IMR-90 (cell line): Measurements from ENCODE around the gene XIRP1. TPM values are rescaled to one million over a fixed set of nuclear protein-coding genes. Genes with fewer than 3 reads are reported as not detected.

ENCODE experiments used
- ATAC-seq: fragments of 200-7000 bp; cut with Tn5 transposase; 2 replicates; pipeline ENCODE4 v1.9.1; 2020; ENCODE audit warnings: low read depth, mild to moderate bottlenecking, moderate library complexity
- BruUV-seq: library from RNA; stranded (reverse); fragments of 400-500 nt; replicated peaks from 2 replicates; lab custom pipeline; 2021; lab: Mats Ljungman, UMichigan
- CTCF ChIA-PET: fragments of 300-600 bp; formaldehyde crosslinking; extraction: SDS; loops from one replicate; lab custom pipeline; 2021; ENCODE audit warnings: antibody characterized with exemption; lab: Yijun Ruan, JAX
- POLR2A ChIA-PET: fragments of 300-600 bp; sonication (Branson Sonifier 250); formaldehyde crosslinking; loops from one replicate; lab custom pipeline; 2022; ENCODE audit warnings: antibody characterized with exemption; ENCODE audit not compliant: unreplicated experiment; lab: Charles Lee
- DNase-seq: peaks from one replicate; pipeline ENCODE4 v3.0.0; 2013
- H2AFZ ChIP-seq: replicated peaks from 2 replicates; pipeline ENCODE3; 2013; ENCODE audit warnings: low read length, mild to moderate bottlenecking; ENCODE audit not compliant: poor library complexity
- H2AK5ac ChIP-seq: 2 replicates; pipeline ENCODE4 v1.6.1; 2013; ENCODE audit warnings: low read depth, low read length, inconsistent platforms
- H2AK9ac ChIP-seq: replicated peaks from 2 replicates; pipeline ENCODE3; 2013; ENCODE audit warnings: mild to moderate bottlenecking, low read depth, low read length, moderate library complexity; ENCODE audit not compliant: poor library complexity
- H2BK120ac ChIP-seq: 2 replicates; pipeline ENCODE4 v1.6.1; 2013; ENCODE audit warnings: low read depth, low read length, inconsistent platforms
- H2BK15ac ChIP-seq: 3 replicates; pipeline ENCODE4 v1.6.1; 2013; ENCODE audit warnings: low read depth, low read length, inconsistent platforms
- H2BK20ac ChIP-seq: 2 replicates; pipeline ENCODE4 v1.6.1; 2013; ENCODE audit warnings: low read depth, mild to moderate bottlenecking, inconsistent platforms, low read length, moderate library complexity
- H2BK5ac ChIP-seq: 2 replicates; pipeline ENCODE4 v1.6.1; 2013; ENCODE audit warnings: mild to moderate bottlenecking, low read depth, low read length, inconsistent platforms; ENCODE audit not compliant: poor library complexity, severe bottlenecking
- H3K14ac ChIP-seq: replicated peaks from 2 replicates; pipeline ENCODE4 v1.6.1; 2013; ENCODE audit warnings: low read depth, low read length, inconsistent platforms
- H3K18ac ChIP-seq: 2 replicates; pipeline ENCODE4 v1.6.1; 2013; ENCODE audit warnings: low read depth, low read length, control low read depth
- H3K23ac ChIP-seq: 2 replicates; pipeline ENCODE4 v1.6.1; 2013; ENCODE audit warnings: low read depth, low read length, inconsistent platforms
- H3K27ac ChIP-seq: 2 replicates; pipeline ENCODE4 v1.5.1; 2013; ENCODE audit warnings: mild to moderate bottlenecking, control low read depth, low read length; ENCODE audit not compliant: insufficient read depth
- H3K27me3 ChIP-seq: 2 replicates; pipeline ENCODE4 v1.6.1; 2013; ENCODE audit warnings: low read length; ENCODE audit not compliant: control insufficient read depth, insufficient read depth
- H3K36me3 ChIP-seq: 2 replicates; pipeline ENCODE4 v1.6.1; 2013; ENCODE audit warnings: low read length, mixed read lengths; ENCODE audit not compliant: control insufficient read depth, insufficient read depth
- H3K4ac ChIP-seq: 2 replicates; pipeline ENCODE4 v1.6.1; 2013; ENCODE audit warnings: low read depth, low read length, inconsistent platforms
- H3K4me1 ChIP-seq: 2 replicates; pipeline ENCODE4 v1.6.1; 2013; ENCODE audit warnings: low read length, mixed read lengths; ENCODE audit not compliant: control insufficient read depth, insufficient read depth
- H3K4me2 ChIP-seq: 2 replicates; pipeline ENCODE4 v1.6.1; 2013; ENCODE audit warnings: low read depth, mild to moderate bottlenecking, control low read depth, low read length, moderate library complexity
- H3K4me3 ChIP-seq: 2 replicates; pipeline ENCODE4 v1.5.1; 2013; ENCODE audit warnings: low read depth, mild to moderate bottlenecking, control low read depth, low read length, moderate library complexity; ENCODE audit not compliant: insufficient read depth
- H3K56ac ChIP-seq: 2 replicates; pipeline ENCODE4 v1.6.1; 2013; ENCODE audit warnings: low read length, inconsistent platforms; ENCODE audit not compliant: insufficient read depth; ENCODE audit errors: extremely low read depth
- H3K79me1 ChIP-seq, 2 experiments: 2 replicates each; pipeline ENCODE4 v1.6.1; 2013; ENCODE audit warnings: low read length in 2 of 2, inconsistent platforms in 1 of 2, low read depth in 1 of 2
- H3K9ac ChIP-seq: 2 replicates; pipeline ENCODE4 v1.6.1; 2013; ENCODE audit warnings: low read depth, low read length, control low read depth
- H3K9me1 ChIP-seq: 2 replicates; pipeline ENCODE4 v1.6.1; 2013; ENCODE audit warnings: low read length, inconsistent platforms; ENCODE audit not compliant: insufficient read depth
- H3K9me3 ChIP-seq: 2 replicates; pipeline ENCODE4 v1.6.1; 2013; ENCODE audit warnings: low read length; ENCODE audit not compliant: control insufficient read depth, insufficient read depth
- H4K20me1 ChIP-seq: 2 replicates; pipeline ENCODE4 v1.6.1; 2013; ENCODE audit warnings: low read length, inconsistent platforms; ENCODE audit not compliant: insufficient read depth
- H4K5ac ChIP-seq: 2 replicates; pipeline ENCODE4 v1.6.1; 2013; ENCODE audit warnings: mild to moderate bottlenecking, low read depth, low read length, control low read depth
- H4K8ac ChIP-seq, 2 experiments: 2 replicates each; pipeline ENCODE4 v1.6.1; 2013; ENCODE audit warnings: low read depth in 2 of 2, low read length in 2 of 2, control low read depth in 1 of 2, inconsistent platforms in 1 of 2
- H4K91ac ChIP-seq: 2 replicates; pipeline ENCODE4 v1.6.1; 2013; ENCODE audit warnings: low read depth, low read length, inconsistent platforms; ENCODE audit not compliant: insufficient read depth
- BHLHE40 ChIP-seq: fragments of 150-350 bp; IDR thresholded peaks from 2 replicates; pipeline ENCODE4 v1.6.1; 2016; ENCODE audit warnings: mild to moderate bottlenecking, low read depth, low read length
- CHD1 ChIP-seq: IDR thresholded peaks from 2 replicates; pipeline ENCODE4 v1.6.1; 2012; ENCODE audit warnings: low read depth, low read length, improper control_type of control experiment
- CTCF ChIP-seq: conservative IDR thresholded peaks from 2 replicates; pipeline ENCODE4 v1.5.1; 2012; ENCODE audit warnings: mild to moderate bottlenecking, low read depth, low read length, improper control_type of control experiment
- ELK1 ChIP-seq: fragments of 150-350 bp; IDR thresholded peaks from 2 replicates; pipeline ENCODE4 v1.6.1; 2016; ENCODE audit warnings: low read depth, mild to moderate bottlenecking, low read length, moderate library complexity, borderline replicate concordance
- FOS ChIP-seq: fragments of 150-350 bp; IDR thresholded peaks from 2 replicates; pipeline ENCODE4 v1.6.1; 2016; ENCODE audit warnings: low read depth, low read length
- MAFK ChIP-seq: IDR thresholded peaks from 2 replicates; pipeline ENCODE4 v1.6.1; 2012; ENCODE audit warnings: low read depth, low read length, improper control_type of control experiment
- MAZ ChIP-seq: IDR thresholded peaks from 2 replicates; pipeline ENCODE4 v1.6.1; 2012; ENCODE audit warnings: low read depth, mild to moderate bottlenecking, low read length, improper control_type of control experiment, moderate library complexity, borderline replicate concordance
- MXI1 ChIP-seq: IDR thresholded peaks from 2 replicates; pipeline ENCODE4 v1.6.1; 2012; ENCODE audit warnings: low read depth, mild to moderate bottlenecking, low read length, moderate library complexity, borderline replicate concordance
- POLR2A ChIP-seq: IDR thresholded peaks from 2 replicates; pipeline ENCODE4 v1.6.1; 2012; ENCODE audit warnings: mild to moderate bottlenecking, low read depth, low read length
- RAD21 ChIP-seq: IDR thresholded peaks from 2 replicates; pipeline ENCODE4 v1.6.1; 2012; ENCODE audit warnings: low read length, improper control_type of control experiment
- RCOR1 ChIP-seq: IDR thresholded peaks from 2 replicates; pipeline ENCODE4 v1.6.1; 2012; ENCODE audit warnings: mild to moderate bottlenecking, low read length, improper control_type of control experiment; ENCODE audit not compliant: insufficient replicate concordance
- RFX5 ChIP-seq: IDR thresholded peaks from 2 replicates; pipeline ENCODE4 v1.8.0; 2012; ENCODE audit warnings: low read depth, mild to moderate bottlenecking, low read length, moderate library complexity
- SMC3 ChIP-seq: fragments of 150-350 bp; IDR thresholded peaks from 2 replicates; pipeline ENCODE4 v1.6.1; 2016; ENCODE audit warnings: low read depth, mild to moderate bottlenecking, antibody characterized with exemption, low read length, moderate library complexity
- WGBS, 2 experiments: methylation state at CpG; one replicate each; pipeline versions ENCODE4 v1.1.5 to v1.1.7; 2013; ENCODE audit warnings: missing lambda C conversion rate in 2 of 2; ENCODE audit not compliant: insufficient read length in 1 of 2; ENCODE audit errors: extremely low coverage in 2 of 2; 5-methylcytosine and 5-hydroxymethylcytosine counted together
- dilution Hi-C: fragments of 300-500 bp; cut with HindIII; formaldehyde crosslinking; loops from one replicate; pipeline ENCODE4 v1.14.3; 2018; ENCODE audit warnings: low sequenced_read_pairs; ENCODE audit not compliant: unreplicated experiment
- in situ Hi-C: fragments of 300-500 bp; cut with MboI; formaldehyde crosslinking; loops from 3 replicates; pipeline ENCODE4 v1.14.3; 2019; ENCODE audit warnings: low sequenced_read_pairs, inconsistent platforms, mixed read lengths
- intact Hi-C: fragments of 100-400 bp; cut with micrococcal nuclease; formaldehyde crosslinking; loops from 2 replicates; pipeline ENCODE4 v1.10.0; 2022
- polyA plus RNA-seq, 3 experiments: library from polyadenylated mRNA; depleted of rRNA; stranded (reverse); fragments of >200 nt; gene quantifications; 2 replicates each; pipeline ENCODE4 v1.2.3, GENCODE V29; 2012; ENCODE audit warnings: low replicate concordance in 1 of 3
- total RNA-seq: library from RNA; depleted of rRNA; stranded (reverse); fragments of >200 nt; gene quantifications from 2 replicates; pipeline ENCODE4 v1.2.3, GENCODE V29; 2012

XIRP1 gene
- total and polyA plus RNA-seq, 2 of the 4 experiments (the other 2 are of a cell fraction): under 0.01 to 0.07 TPM

- no TSS peak for BruUV-seq
- Histone ChIP-seq H3K56ac (0 out of 2 replicates have a peak overlapping the region, but pooled peaks have one; percentile 26), H2BK15ac (peak overlapping the region; percentile 88; the same call in 2 of the 3 replicates), H3K4me2 (peak overlapping the region; percentile 56), H3K27me3 (no peaks in the 10 kb centered on the region), H3K18ac (peak overlapping the region; percentile 58), H3K9me1 (peaks cover 35% of the 10 kb centered on the region), H2BK20ac (peak overlapping the region; percentile 50; the same call in 1 of the 2 replicates), H3K14ac (peak overlapping the region; percentile 75), H3K36me3 (peaks cover 17% of the 10 kb centered on the region), H4K5ac (peak overlapping the region; percentile 44; the same call in 1 of the 2 replicates), H2AK9ac (peak overlapping the region; percentile 74), H4K8ac (peak overlapping the region; percentile 35 to 82), H3K23ac (peak overlapping the region; percentile 98), H3K9me3 (no peaks in the 10 kb centered on the region), H3K4ac (peak overlapping the region; percentile 96), H3K4me1 (peaks cover 49% of the 10 kb centered on the region), H3K9ac (peak overlapping the region; percentile 39; the same call in 1 of the 2 replicates), H2BK120ac (peak overlapping the region; percentile 91), H2BK5ac (peak overlapping the region; percentile 91), H3K79me1 (peaks cover 6 to 83% of the 10 kb centered on the region in 2 experiments; a peak in 3 of 4 replicates), H3K4me3 (no peak overlapping the region), H4K91ac (peak overlapping the region; percentile 93), H2AK5ac (peak overlapping the region; percentile 97), H3K27ac (peak overlapping the region; percentile 82), H2AFZ (peak overlapping the region; percentile 27), H4K20me1 (peaks cover 88% of the 10 kb centered on the region)
- in situ Hi-C loops (no loop called here), intact Hi-C loops (no loop called here), dilution Hi-C loops (no loop called here)
- TF ChIP-seq CHD1 (no peak; the same call in 1 of the 2 replicates), RFX5 (no peak), MAZ (no peak), MAFK (no peak), SMC3 (no peak), BHLHE40 (no peak), FOS (no peak), CTCF (no peak), RAD21 (no peak), RCOR1 (no peak), MXI1 (no peak), POLR2A (no peak; the same call in 1 of the 2 replicates), ELK1 (no peak)
- ATAC-seq (no peak), DNase-seq (no peak)
- ChIA-PET CTCF (interaction anchor here (0.8 kb wide), 1 partner anchor 22 kb away, joined by 5 read pairs; no protein-coding TSS in a partner anchor), POLR2A (no interaction called here)
- 60% methylated on average over 5 of the region's 9 CpGs; no CpG with 5 or more reads in 1 of the 2 experiments for WGBS, 2 experiments
Observed at GRCh38 chr3:39148435-39149058, 43.8 kb downstream of the XIRP1 start.
